HepG2 (cell line): ENCODE results near the gene TMEM39A. TPM values are rescaled to one million over a fixed set of nuclear protein-coding genes. Genes with fewer than 3 reads are reported as not detected.

Experiments used
- ATAC-seq: fragments of 200-7000 bp; cut with Tn5 transposase; 3 replicates; pipeline ENCODE4 v1.9.1; 2020; ENCODE audit warnings: mild to moderate bottlenecking, moderate library complexity
- BruUV-seq: library from RNA; stranded (reverse); fragments of 400-500 nt; replicated peaks from 2 replicates; lab custom pipeline; 2021; lab: Mats Ljungman, UMichigan
- CTCF ChIA-PET: fragments of 300-600 bp; formaldehyde crosslinking; extraction: SDS; loops from one replicate; lab custom pipeline; 2021; ENCODE audit warnings: low total read pairs, inconsistent platforms, low intra/inter-chr PET ratio; lab: Yijun Ruan, JAX
- POLR2A ChIA-PET: fragments of 350-600 bp; sonication (Branson Sonifier 250); formaldehyde crosslinking; loops from one replicate; lab custom pipeline; 2020; ENCODE audit warnings: antibody characterized with exemption, inconsistent platforms; lab: Yijun Ruan, JAX
- DNase-seq: peaks from one replicate; pipeline ENCODE4 v3.0.0-alpha.2; 2015; ENCODE audit warnings: low spot score
- FAIRE-seq: peaks from 3 replicates; lab custom pipeline; 2011; peaks lifted over from hg19 to GRCh38; lab: Jason Lieb, UNC
- H2AFZ ChIP-seq: one replicate; pipeline ENCODE4 v1.6.1; 2011; ENCODE audit warnings: low read length, inconsistent platforms
- H3K27ac ChIP-seq: fragments of 300-600 bp; 3 replicates; pipeline ENCODE4 v1.8.0; 2011; ENCODE audit warnings: mixed run types, mild to moderate bottlenecking, mixed read lengths, low read length, inconsistent platforms; ENCODE audit not compliant: insufficient read depth; ENCODE audit errors: extremely low read length
- H3K27me3 ChIP-seq, 2 experiments: fragments of 200-600 bp in 1 of 2; 2 replicates in 1 of 2; 3 replicates in 1 of 2; pipeline versions ENCODE4 v1.6.0 to v1.8.0; 2011; ENCODE audit warnings: low read length in 2 of 2, mild to moderate bottlenecking in 2 of 2, moderate library complexity in 2 of 2, inconsistent platforms in 1 of 2; ENCODE audit not compliant: insufficient read depth in 2 of 2, control insufficient read depth in 1 of 2
- H3K36me3 ChIP-seq, 2 experiments: fragments of 200-600 bp in 1 of 2; replicated peaks in 1 of 2; 2 replicates in 1 of 2; 3 replicates in 1 of 2; pipeline versions ENCODE4 v1.5.1 to v1.8.0; 2011; ENCODE audit warnings: low read length in 2 of 2, inconsistent platforms in 1 of 2; ENCODE audit not compliant: insufficient read depth in 2 of 2, control insufficient read depth in 1 of 2
- H3K4me1 ChIP-seq: 2 replicates; pipeline ENCODE4 v1.5.1; 2012; ENCODE audit warnings: low read length, inconsistent platforms; ENCODE audit not compliant: insufficient read depth
- H3K4me2 ChIP-seq: 2 replicates; pipeline ENCODE4 v1.6.0; 2011; ENCODE audit warnings: low read depth, low read length, inconsistent platforms
- H3K4me3 ChIP-seq, 3 experiments: fragments of 200-600 bp in 1 of 3; sonication (generic), shearing (Covaris generic) in 1 of 3; replicated peaks in 1 of 3; 2 replicates each; pipeline ENCODE4 v1.5.1; 2011 to 2016; ENCODE audit warnings: low read length in 3 of 3, inconsistent platforms in 2 of 3, low read depth in 2 of 3, mild to moderate bottlenecking in 2 of 3, control low read depth in 1 of 3, mixed read lengths in 1 of 3; ENCODE audit not compliant: insufficient read depth in 1 of 3
- H3K79me2 ChIP-seq: one replicate; pipeline ENCODE4 v1.6.1; 2011; ENCODE audit warnings: low read length, inconsistent platforms; ENCODE audit not compliant: insufficient read depth
- H3K9ac ChIP-seq: 2 replicates; pipeline ENCODE4 v1.6.0; 2011; ENCODE audit warnings: mild to moderate bottlenecking, low read depth, low read length, inconsistent platforms; ENCODE audit not compliant: insufficient read depth
- H3K9me3 ChIP-seq: 2 replicates; pipeline ENCODE4 v1.5.1; 2012; ENCODE audit warnings: mild to moderate bottlenecking, low read length
- H4K20me1 ChIP-seq: 2 replicates; pipeline ENCODE4 v1.6.0; 2011; ENCODE audit warnings: inconsistent platforms, mild to moderate bottlenecking, low read length, moderate library complexity; ENCODE audit not compliant: insufficient read depth
- DBP ChIP-seq: sonication (generic); formaldehyde crosslinking; IDR thresholded peaks from 2 replicates; pipeline ENCODE4 v1.4.0; 2020; ENCODE audit warnings: missing genetic modification reagents; ENCODE audit errors: not compliant biosample characterization
- POLR2A ChIP-seq, 2 experiments: IDR thresholded peaks; 2 replicates each; pipeline ENCODE4 v1.6.1; 2011; ENCODE audit warnings: low read depth in 2 of 2, low read length in 2 of 2, mild to moderate bottlenecking in 1 of 2, moderate library complexity in 1 of 2; ENCODE audit not compliant: insufficient read depth in 1 of 2
- RFX1 ChIP-seq: fragments of 450-650 bp; IDR thresholded peaks from 2 replicates; pipeline ENCODE4 v1.6.1; 2017
- SATB2 ChIP-seq: sonication (generic); formaldehyde crosslinking; IDR thresholded peaks from 2 replicates; pipeline ENCODE4 v1.5.0; 2020; ENCODE audit warnings: missing genetic modification reagents
- SUZ12 ChIP-seq: fragments of 150-350 bp; IDR thresholded peaks from 2 replicates; pipeline ENCODE4 v1.6.1; 2014; ENCODE audit warnings: low read depth, low read length
- ZFAT ChIP-seq: sonication (generic); formaldehyde crosslinking; conservative IDR thresholded peaks from 2 replicates; pipeline ENCODE4 v1.8.1; 2023; ENCODE audit warnings: missing genetic modification reagents, inconsistent platforms
- ZNF143 ChIP-seq: sonication (generic); formaldehyde crosslinking; IDR thresholded peaks from 2 replicates; pipeline ENCODE4 v1.4.0; 2020; ENCODE audit warnings: missing genetic modification reagents
- ZNF24 ChIP-seq: fragments of 450-650 bp; IDR thresholded peaks from 2 replicates; pipeline ENCODE4 v1.6.1; 2017; ENCODE audit warnings: antibody characterized with exemption, mild to moderate bottlenecking
- ZSCAN31 ChIP-seq: sonication (generic); formaldehyde crosslinking; IDR thresholded peaks from 2 replicates; pipeline ENCODE4 v1.5.0; 2020; ENCODE audit warnings: low read depth, mild to moderate bottlenecking, missing genetic modification reagents
- WGBS: methylation state at CpG from one replicate; pipeline ENCODE4 v1.1.6; 2017; ENCODE audit warnings: low lambda C conversion rate; 5-methylcytosine and 5-hydroxymethylcytosine counted together
- in situ Hi-C: cut with HindIII; loops from 2 replicates; pipeline ENCODE4 v1.10.0; 2017; ENCODE audit warnings: low pct_unique_long_range_greater_than_20kb; ENCODE audit not compliant: extremely low pct_ligation_motif_present
- intact Hi-C: fragments of 100-400 bp; cut with micrococcal nuclease; formaldehyde crosslinking; loops from one replicate; pipeline ENCODE4 v1.10.0; 2022; ENCODE audit not compliant: unreplicated experiment
- polyA plus RNA-seq, 8 experiments: library from polyadenylated mRNA; depleted of rRNA in 3 of 8; stranded (reverse) in 7 of 8; unstranded in 1 of 8; fragments of >200 nt; fragmentation: Illumina TruSeq in 4 of 8; extraction: Trizol in 4 of 8; gene quantifications; 2 replicates each; pipeline versions ENCODE4 v1.2.1 to v1.2.3, GENCODE V29; 2011 to 2016; ENCODE audit warnings: low read depth in 4 of 8, missing spikeins in 1 of 8, mixed read lengths in 1 of 8; ENCODE audit not compliant: insufficient read depth in 1 of 8
- total RNA-seq, 5 experiments: library from RNA; depleted of rRNA; stranded (reverse); fragments of >200 nt; fragmentation: Illumina TruSeq; extraction: Trizol; gene quantifications; 2 replicates each; pipeline ENCODE4 v1.2.3, GENCODE V29; 2016; ENCODE audit warnings: low read depth in 1 of 5
- TF ChIP-seq, protein P1 (sequence below): sonication (generic); formaldehyde crosslinking; IDR thresholded peaks from 2 replicates; pipeline ENCODE4 v1.5.0; 2020; ENCODE audit warnings: mild to moderate bottlenecking, missing genetic modification reagents, moderate library complexity

TMEM39A gene
- total and polyA plus RNA-seq, 2 of the 13 experiments (the other 11 are each of a cell fraction or from before 2014, with no cell fraction given) = 55.8 to 64.9 TPM

GRCh38 chr3:119457246-119457645 lies 6.2 kb downstream of the TMEM39A start (continued):
- TF ChIP-seq SUZ12 (no peak), DBP (no peak), ZSCAN31 (no peak), ZNF143 (CRISPR knock-in tag) (no peak), RFX1 (no peak), ZFAT (CRISPR knock-in tag) (no peak), SATB2 (CRISPR knock-in tag) (no peak)
- TF ChIP-seq, protein P1, sequence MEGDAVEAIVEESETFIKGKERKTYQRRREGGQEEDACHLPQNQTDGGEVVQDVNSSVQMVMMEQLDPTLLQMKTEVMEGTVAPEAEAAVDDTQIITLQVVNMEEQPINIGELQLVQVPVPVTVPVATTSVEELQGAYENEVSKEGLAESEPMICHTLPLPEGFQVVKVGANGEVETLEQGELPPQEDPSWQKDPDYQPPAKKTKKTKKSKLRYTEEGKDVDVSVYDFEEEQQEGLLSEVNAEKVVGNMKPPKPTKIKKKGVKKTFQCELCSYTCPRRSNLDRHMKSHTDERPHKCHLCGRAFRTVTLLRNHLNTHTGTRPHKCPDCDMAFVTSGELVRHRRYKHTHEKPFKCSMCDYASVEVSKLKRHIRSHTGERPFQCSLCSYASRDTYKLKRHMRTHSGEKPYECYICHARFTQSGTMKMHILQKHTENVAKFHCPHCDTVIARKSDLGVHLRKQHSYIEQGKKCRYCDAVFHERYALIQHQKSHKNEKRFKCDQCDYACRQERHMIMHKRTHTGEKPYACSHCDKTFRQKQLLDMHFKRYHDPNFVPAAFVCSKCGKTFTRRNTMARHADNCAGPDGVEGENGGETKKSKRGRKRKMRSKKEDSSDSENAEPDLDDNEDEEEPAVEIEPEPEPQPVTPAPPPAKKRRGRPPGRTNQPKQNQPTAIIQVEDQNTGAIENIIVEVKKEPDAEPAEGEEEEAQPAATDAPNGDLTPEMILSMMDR (CRISPR knock-in tag) = no peak

DNA sequence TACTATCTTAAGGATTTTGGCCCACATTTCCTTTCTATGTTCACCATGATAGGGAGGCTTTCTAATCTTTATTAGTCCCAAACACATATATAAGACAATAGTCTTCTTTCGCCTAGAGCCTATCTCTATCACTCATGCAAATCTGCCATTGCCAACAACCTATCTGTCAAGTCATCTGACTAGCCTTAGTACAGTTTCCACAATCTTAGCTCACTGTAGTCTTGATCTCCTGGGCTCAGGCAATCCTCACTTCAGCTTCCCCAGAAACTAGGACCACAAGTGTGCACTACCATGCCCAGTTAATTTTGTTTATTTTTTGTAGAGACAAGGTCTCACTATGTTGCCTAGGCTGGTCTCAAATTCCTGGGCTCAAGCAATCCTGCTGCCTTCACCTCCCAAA lies 6.9 kb downstream of the TMEM39A start:
- no TSS peak for BruUV-seq
- Histone ChIP-seq H3K9me3 (no peaks in the 10 kb centered on the region), H3K79me2 (peaks cover 35% of the 10 kb centered on the region), H3K9ac (no peak overlapping the region), H3K27ac (no peak overlapping the region), H3K4me3 (no peak overlapping the region), H3K36me3 (peaks cover 11 to 83% of the 10 kb centered on the region in 2 experiments), H2AFZ (no peak overlapping the region), H4K20me1 (peaks cover 3% of the 10 kb centered on the region; the same call in 1 of the 2 replicates), H3K4me2 (no peak overlapping the region), H3K27me3 (no peaks in the 10 kb centered on the region), H3K4me1 (peaks cover 20% of the 10 kb centered on the region)
- ChIA-PET CTCF (no interaction called here), POLR2A (no interaction called here)
- TF ChIP-seq ZNF24 (no peak), POLR2A (IDR thresholded peaks at IDR 0.05; ENCODE audit: insufficient read depth in 1 of 2, low read depth in 2 of 2, low read length in 2 of 2) (peak in 1 of 2 experiments; percentile 27; a peak in 1 of 4 replicates)
- 100% methylated on average over 1 of the region's 1 CpG for WGBS
- in situ Hi-C loops = no loop called here
- DNase-seq (no peak), FAIRE-seq (no peak), ATAC-seq (no peak)
- intact Hi-C loops = no loop called here
